ENCODE results near the gene ZFAND3. TPM values are rescaled to one million over a fixed set of nuclear protein-coding genes. Genes with fewer than 3 reads are reported as not detected.

Gene ZFAND3
- total and polyA plus RNA-seq, 2 donors (not counting 3 experiments of a cell fraction or from before 2014, with no cell fraction given): 15.4 to 54.2 TPM

- Histone ChIP-seq H3K9me1 (replicated peaks; ENCODE audit: control insufficient read depth, extremely low read depth, insufficient read depth, low read length) (no peaks in the 10 kb centered on the region), H3K4me3 (replicated peaks in 1 of 3; ENCODE audit: insufficient read depth in 1 of 3, low read depth in 1 of 3, low read length in 3 of 3) (no peak overlapping the region), H3K79me2 (ENCODE audit: control insufficient read depth, insufficient read depth, low read length) (peaks cover 6% of the 10 kb centered on the region), H3K27ac (ENCODE audit: insufficient read depth, low read depth, low read length) (no peak overlapping the region), H3K4me1 (ENCODE audit: control insufficient read depth, extremely low read depth, insufficient read depth, low read length) (no peaks in the 10 kb centered on the region), H4K20me1 (replicated peaks; ENCODE audit: control insufficient read depth, extremely low read depth, insufficient read depth, low read length) (no peaks in the 10 kb centered on the region), H3K36me3 (ENCODE audit: control insufficient read depth in 2 of 2, extremely low read depth in 1 of 2, insufficient read depth in 2 of 2, low read length in 2 of 2) (peaks cover 0 to 3% of the 10 kb centered on the region in 2 experiments), H3K27me3 (ENCODE audit: control insufficient read depth in 2 of 2, insufficient read depth in 2 of 2, low read length in 2 of 2) (no peaks in the 10 kb centered on the region), H3K9me3 (replicated peaks; ENCODE audit: control insufficient read depth, insufficient read depth, low read length) (no peaks in the 10 kb centered on the region), H3K4me2 (ENCODE audit: insufficient read depth, low read length) (no peak overlapping the region), H2AFZ (ENCODE audit: low read depth, low read length) (no peak overlapping the region), H3K9ac (replicated peaks; ENCODE audit: extremely low read depth, insufficient read depth, low read length) (no peak overlapping the region)
- TF ChIP-seq POLR2A (IDR thresholded peaks at IDR 0.05; ENCODE audit: low read depth, low read length) (no peak), MYC (IDR thresholded peaks at IDR 0.05; ENCODE audit: low read depth, low read length) (no peak), JUN (IDR thresholded peaks at IDR 0.05; ENCODE audit: borderline replicate concordance, insufficient read depth, insufficient read length, low read depth) (no peak), MAX (IDR thresholded peaks at IDR 0.05; ENCODE audit: insufficient read depth, insufficient read length) (no peak), GATA2 (IDR thresholded peaks at IDR 0.05; ENCODE audit: insufficient read depth, insufficient read length, low read depth, low read length) (no peak), EZH2 (IDR thresholded peaks at IDR 0.05; ENCODE audit: borderline replicate concordance, low read depth, low read length, severe bottlenecking) (no peak), CTCF (IDR thresholded peaks at IDR 0.05; ENCODE audit: extremely low read depth in 1 of 2, insufficient read depth in 1 of 2, low read depth in 1 of 2, low read length in 2 of 2) (no peak), FOS (IDR thresholded peaks at IDR 0.05; ENCODE audit: borderline replicate concordance, insufficient read depth, low read length) (no peak), POLR2AphosphoS5 (IDR thresholded peaks at IDR 0.05; ENCODE audit: insufficient read depth, low read depth, low read length) (no peak)
- intact Hi-C loops (cut with micrococcal nuclease): no loop called here
- no peak for DNase-seq (ENCODE audit: low read depth, low spot score)
- POLR2A ChIA-PET: interaction anchor here (0.6 kb wide), 1 partner anchor 10 kb away, joined by 8 read pairs; no protein-coding TSS in a partner anchor
- no peak for FAIRE-seq
- no TSS peak for BruUV-seq (replicated peaks)
- dilution Hi-C loops (cut with MboI; ENCODE audit: extremely low pct_ligation_motif_present, low sequenced_read_pairs): no loop called here
- CTCF ChIA-PET: no interaction called here
Measured at GRCh38 chr6:38107073-38107472, 287.5 kb downstream of the ZFAND3 start.
